Mononuclear cell (primary cell): ENCODE measurements around the gene MT1B. TPM values are rescaled to one million over a fixed set of nuclear protein-coding genes. Genes with fewer than 3 reads are reported as not detected.
A peak's percentile ranks its signal among the peaks of the same experiment; 100 is the strongest.
"Not testable (repeated sequence)": the region's sequence is repeated elsewhere in the genome, so short reads cannot be mapped to it uniquely, and the experiment has no call there.

Experiments
- H3K27me3 ChIP-seq: 2 replicates; pipeline ENCODE4 v1.6.0; 2011; ENCODE audit warnings: low read length, control low read depth; ENCODE audit not compliant: insufficient read depth
- H3K4me1 ChIP-seq: 2 replicates; pipeline ENCODE4 v1.5.1; 2011; ENCODE audit warnings: mild to moderate bottlenecking, low read length, control low read depth; ENCODE audit not compliant: insufficient read depth
- H3K4me3 ChIP-seq: 2 replicates; pipeline ENCODE4 v1.5.1; 2011; ENCODE audit warnings: mild to moderate bottlenecking, low read length, moderate library complexity
- H3K9me3 ChIP-seq: 2 replicates; pipeline ENCODE4 v1.5.1; 2011; ENCODE audit warnings: low read depth, mild to moderate bottlenecking, control low read depth, low read length
- total RNA-seq: library from RNA; depleted of rRNA; stranded (reverse); fragments of >200 nt; gene quantifications from one replicate; pipeline ENCODE4 v1.2.3, GENCODE V29; 2012

Gene MT1B
- total RNA-seq, 1 donor: not detected

GRCh38 chr16:56613706-56614105 lies 38.0 kb upstream of the MT1B start:
- Histone ChIP-seq H3K4me3 (no peak overlapping the region), H3K4me1 (peaks cover 32% of the 10 kb centered on the region), H3K27me3 (peaks cover 25% of the 10 kb centered on the region), H3K9me3 (no peaks in the 10 kb centered on the region)

GRCh38 chr16:56614549-56614991 lies 37.1 kb upstream of the MT1B start:
- H3K9me3 ChIP-seq: no peaks in the 10 kb centered on the region
- no peak overlapping the region for H3K4me3 ChIP-seq
- H3K4me1 ChIP-seq: peaks cover 24% of the 10 kb centered on the region
- peaks cover 29% of the 10 kb centered on the region for H3K27me3 ChIP-seq

GRCh38 chr16:56615353-56615752 lies 36.3 kb upstream of the MT1B start:
- Histone ChIP-seq H3K27me3 (peaks cover 29% of the 10 kb centered on the region), H3K9me3 (no peaks in the 10 kb centered on the region), H3K4me1 (peaks cover 16% of the 10 kb centered on the region), H3K4me3 (no peak overlapping the region)

GRCh38 chr16:56616608-56617211 lies 35.0 kb upstream of the MT1B start:
- Histone ChIP-seq H3K4me3 (no peak overlapping the region), H3K4me1 (peaks cover 10% of the 10 kb centered on the region), H3K27me3 (peaks cover 29% of the 10 kb centered on the region), H3K9me3 (no peaks in the 10 kb centered on the region)

GRCh38 chr16:56617212-56618085 lies 34.2 kb upstream of the MT1B start:
- Histone ChIP-seq H3K4me3 (no peak overlapping the region), H3K27me3 (peaks cover 29% of the 10 kb centered on the region), H3K4me1 (peaks cover 10% of the 10 kb centered on the region), H3K9me3 (no peaks in the 10 kb centered on the region)

- Histone ChIP-seq H3K4me1 (peaks cover 10% of the 10 kb centered on the region), H3K27me3 (peaks cover 29% of the 10 kb centered on the region), H3K9me3 (no peaks in the 10 kb centered on the region), H3K4me3 (no peak overlapping the region)
Measured at GRCh38 chr16:56618138-56618537, 33.5 kb upstream of the MT1B start.

- H3K27me3 ChIP-seq: peaks cover 39% of the 10 kb centered on the region
- peaks cover 16% of the 10 kb centered on the region for H3K4me1 ChIP-seq
- no peak overlapping the region for H3K4me3 ChIP-seq
- H3K9me3 ChIP-seq: no peaks in the 10 kb centered on the region
Measured at GRCh38 chr16:56620339-56620897, 31.3 kb upstream of the MT1B start.

- H3K9me3 ChIP-seq, H3K4me3 ChIP-seq: not testable (repeated sequence)
- peaks cover 41% of the 10 kb centered on the region for H3K27me3 ChIP-seq
Measured at GRCh38 chr16:56621665-56622445, 29.8 kb upstream of the MT1B start.

GRCh38 chr16:56623184-56623583 lies 28.5 kb upstream of the MT1B start:
- not testable (repeated sequence) for H3K9me3 ChIP-seq

More at GRCh38 chr16:56621665-56622445, 29.8 kb upstream of the MT1B start:
- peaks cover 23% of the 10 kb centered on the region for H3K4me1 ChIP-seq

GRCh38 chr16:56623637-56624036 lies 28.0 kb upstream of the MT1B start:
- no peak overlapping the region for H3K4me3 ChIP-seq
- H3K9me3 ChIP-seq: no peaks in the 10 kb centered on the region

More at GRCh38 chr16:56623184-56623583, 28.5 kb upstream of the MT1B start:
- peaks cover 34% of the 10 kb centered on the region for H3K27me3 ChIP-seq
- not testable (repeated sequence) for H3K4me3 ChIP-seq
- peaks cover 13% of the 10 kb centered on the region for H3K4me1 ChIP-seq

GRCh38 chr16:56625140-56625942 lies 26.3 kb upstream of the MT1B start, which contains the start of gene MT1E:
MT1E (plus strand) TSS chr16:56625781; CDS start chr16:56625852, 71 bp downstream.
- no peaks in the 10 kb centered on the region for H3K9me3 ChIP-seq
- peaks cover 13% of the 10 kb centered on the region for H3K4me1 ChIP-seq
- H3K4me3 ChIP-seq: peak within 1 kb of the TSS; percentile 48
- H3K27me3 ChIP-seq: peaks cover 31% of the 10 kb centered on the region

More at GRCh38 chr16:56623637-56624036, 28.0 kb upstream of the MT1B start:
- Histone ChIP-seq H3K4me1 (peaks cover 13% of the 10 kb centered on the region), H3K27me3 (peaks cover 30% of the 10 kb centered on the region)

- peaks cover 39% of the 10 kb centered on the region for H3K27me3 ChIP-seq
- no peaks in the 10 kb centered on the region for H3K9me3 ChIP-seq
- H3K4me3 ChIP-seq: peak overlapping the region; percentile 48
Measured at GRCh38 chr16:56625943-56626654, 25.6 kb upstream of the MT1B start.

GRCh38 chr16:56626685-56627084 lies 25.0 kb upstream of the MT1B start:
- peaks cover 13% of the 10 kb centered on the region for H3K4me1 ChIP-seq
- peaks cover 45% of the 10 kb centered on the region for H3K27me3 ChIP-seq
- no peak overlapping the region for H3K4me3 ChIP-seq
- no peaks in the 10 kb centered on the region for H3K9me3 ChIP-seq

More at GRCh38 chr16:56625943-56626654, 25.6 kb upstream of the MT1B start:
- peaks cover 13% of the 10 kb centered on the region for H3K4me1 ChIP-seq
